ENCODE data around the gene CHP2. TPM values are rescaled to one million over a fixed set of nuclear protein-coding genes. Genes with fewer than 3 reads are reported as not detected.

Gene CHP2
- total and polyA plus RNA-seq, 2 of the 13 experiments (the other 11 are each of a cell fraction or from before 2014, with no cell fraction given): not detected

DNA sequence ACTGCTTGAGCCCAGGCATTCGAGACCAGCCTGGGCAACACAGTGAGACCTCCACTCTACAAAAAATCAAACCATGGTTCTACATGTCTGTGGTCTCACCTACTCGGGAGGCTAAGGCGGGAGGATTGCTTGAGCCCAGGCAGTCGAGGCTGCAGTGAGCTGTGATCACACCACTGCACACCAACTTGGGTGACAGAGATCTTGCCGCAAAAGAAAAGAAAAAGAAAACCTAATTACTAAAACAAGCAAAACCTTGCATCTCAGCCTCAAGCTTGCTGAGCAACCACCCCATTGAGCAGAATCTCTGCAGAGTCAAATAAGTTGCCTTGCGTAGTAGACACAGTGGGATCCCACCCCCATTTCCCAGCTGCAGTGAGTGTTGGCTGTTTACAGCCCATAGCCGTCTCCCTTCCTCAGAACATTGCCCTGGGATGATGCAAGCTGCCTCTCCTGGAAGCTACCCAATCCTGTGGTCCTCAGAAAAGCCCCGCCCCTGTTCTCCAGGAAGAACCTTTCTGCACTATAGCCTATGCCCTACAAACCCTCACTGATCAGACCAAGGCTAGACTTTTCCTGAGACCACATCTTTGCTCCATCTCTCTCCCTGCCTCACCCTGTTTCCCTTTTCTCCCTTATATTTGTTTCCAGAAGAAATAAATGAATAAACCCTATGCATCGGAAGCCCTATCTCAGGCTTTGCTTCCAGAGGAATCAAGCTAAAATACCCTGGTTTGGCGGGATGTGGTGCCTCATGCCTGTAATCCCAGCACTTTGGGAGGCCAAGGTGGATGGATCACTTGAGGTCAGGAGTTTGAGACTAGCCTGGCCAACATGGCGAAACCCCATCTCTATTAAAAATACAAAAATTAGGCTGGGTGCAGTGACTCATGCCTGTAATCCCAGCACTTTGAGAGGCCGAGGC, 25.1 kb upstream of the CHP2 start (continued):
- TF ChIP-seq, protein P1, sequence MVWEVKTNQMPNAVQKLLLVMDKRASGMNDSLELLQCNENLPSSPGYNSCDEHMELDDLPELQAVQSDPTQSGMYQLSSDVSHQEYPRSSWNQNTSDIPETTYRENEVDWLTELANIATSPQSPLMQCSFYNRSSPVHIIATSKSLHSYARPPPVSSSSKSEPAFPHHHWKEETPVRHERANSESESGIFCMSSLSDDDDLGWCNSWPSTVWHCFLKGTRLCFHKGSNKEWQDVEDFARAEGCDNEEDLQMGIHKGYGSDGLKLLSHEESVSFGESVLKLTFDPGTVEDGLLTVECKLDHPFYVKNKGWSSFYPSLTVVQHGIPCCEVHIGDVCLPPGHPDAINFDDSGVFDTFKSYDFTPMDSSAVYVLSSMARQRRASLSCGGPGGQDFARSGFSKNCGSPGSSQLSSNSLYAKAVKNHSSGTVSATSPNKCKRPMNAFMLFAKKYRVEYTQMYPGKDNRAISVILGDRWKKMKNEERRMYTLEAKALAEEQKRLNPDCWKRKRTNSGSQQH (CRISPR knock-in tag; IDR thresholded peaks at IDR 0.05; ENCODE audit: low read depth): no peak
- TF ChIP-seq CREM (IDR thresholded peaks at IDR 0.05): no peak
- no peak for TF ChIP-seq CREM (CRISPR knock-in tag; IDR thresholded peaks at IDR 0.05)
- no peak for TF ChIP-seq NR3C1 (CRISPR knock-in tag; IDR thresholded peaks at IDR 0.05)
- TF ChIP-seq, protein P2, sequence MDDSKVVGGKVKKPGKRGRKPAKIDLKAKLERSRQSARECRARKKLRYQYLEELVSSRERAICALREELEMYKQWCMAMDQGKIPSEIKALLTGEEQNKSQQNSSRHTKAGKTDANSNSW (CRISPR knock-in tag; IDR thresholded peaks at IDR 0.05; ENCODE audit: borderline replicate concordance): no peak
- TF ChIP-seq FOSL1 (CRISPR knock-in tag; IDR thresholded peaks at IDR 0.05; ENCODE audit: borderline replicate concordance): no peak
- no peak for TF ChIP-seq ZIK1 (CRISPR knock-in tag; IDR thresholded peaks at IDR 0.05; ENCODE audit: borderline replicate concordance, low read depth)
- TF ChIP-seq, protein P3, sequence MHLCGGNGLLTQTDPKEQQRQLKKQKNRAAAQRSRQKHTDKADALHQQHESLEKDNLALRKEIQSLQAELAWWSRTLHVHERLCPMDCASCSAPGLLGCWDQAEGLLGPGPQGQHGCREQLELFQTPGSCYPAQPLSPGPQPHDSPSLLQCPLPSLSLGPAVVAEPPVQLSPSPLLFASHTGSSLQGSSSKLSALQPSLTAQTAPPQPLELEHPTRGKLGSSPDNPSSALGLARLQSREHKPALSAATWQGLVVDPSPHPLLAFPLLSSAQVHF (CRISPR knock-in tag; IDR thresholded peaks at IDR 0.05): no peak
- no peak for TF ChIP-seq BRD4 (CRISPR knock-in tag; IDR thresholded peaks at IDR 0.05)
- no peak for TF ChIP-seq KLF13 (CRISPR knock-in tag; IDR thresholded peaks at IDR 0.05)
- TF ChIP-seq, protein P4, sequence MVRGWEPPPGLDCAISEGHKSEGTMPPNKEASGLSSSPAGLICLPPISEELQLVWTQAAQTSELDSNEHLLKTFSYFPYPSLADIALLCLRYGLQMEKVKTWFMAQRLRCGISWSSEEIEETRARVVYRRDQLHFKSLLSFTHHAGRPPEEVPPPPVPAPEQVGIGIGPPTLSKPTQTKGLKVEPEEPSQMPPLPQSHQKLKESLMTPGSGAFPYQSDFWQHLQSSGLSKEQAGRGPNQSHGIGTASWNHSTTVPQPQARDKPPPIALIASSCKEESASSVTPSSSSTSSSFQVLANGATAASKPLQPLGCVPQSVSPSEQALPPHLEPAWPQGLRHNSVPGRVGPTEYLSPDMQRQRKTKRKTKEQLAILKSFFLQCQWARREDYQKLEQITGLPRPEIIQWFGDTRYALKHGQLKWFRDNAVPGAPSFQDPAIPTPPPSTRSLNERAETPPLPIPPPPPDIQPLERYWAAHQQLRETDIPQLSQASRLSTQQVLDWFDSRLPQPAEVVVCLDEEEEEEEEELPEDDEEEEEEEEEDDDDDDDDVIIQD (CRISPR knock-in tag; IDR thresholded peaks at IDR 0.05; ENCODE audit: low read depth): 0 out of 2 replicates have a peak, but pooled peaks have one; percentile 16
- no peak for TF ChIP-seq ZBTB1 (CRISPR knock-in tag; IDR thresholded peaks at IDR 0.05; ENCODE audit: borderline replicate concordance)
- TF ChIP-seq ZNF3 (CRISPR knock-in tag; IDR thresholded peaks at IDR 0.05): no peak
- TF ChIP-seq ZNF607 (CRISPR knock-in tag; IDR thresholded peaks at IDR 0.05; ENCODE audit: borderline replicate concordance): no peak
- TF ChIP-seq CCDC6 (CRISPR knock-in tag; IDR thresholded peaks at IDR 0.05): 0 out of 2 replicates have a peak, but pooled peaks have one; percentile 48
- TF ChIP-seq, protein P5, sequence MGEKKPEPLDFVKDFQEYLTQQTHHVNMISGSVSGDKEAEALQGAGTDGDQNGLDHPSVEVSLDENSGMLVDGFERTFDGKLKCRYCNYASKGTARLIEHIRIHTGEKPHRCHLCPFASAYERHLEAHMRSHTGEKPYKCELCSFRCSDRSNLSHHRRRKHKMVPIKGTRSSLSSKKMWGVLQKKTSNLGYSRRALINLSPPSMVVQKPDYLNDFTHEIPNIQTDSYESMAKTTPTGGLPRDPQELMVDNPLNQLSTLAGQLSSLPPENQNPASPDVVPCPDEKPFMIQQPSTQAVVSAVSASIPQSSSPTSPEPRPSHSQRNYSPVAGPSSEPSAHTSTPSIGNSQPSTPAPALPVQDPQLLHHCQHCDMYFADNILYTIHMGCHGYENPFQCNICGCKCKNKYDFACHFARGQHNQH (CRISPR knock-in tag; IDR thresholded peaks at IDR 0.05): no peak
- TF ChIP-seq SALL1 (CRISPR knock-in tag; IDR thresholded peaks at IDR 0.05): peak; percentile 39; the same call in 1 of the 2 replicates
- TF ChIP-seq HNRNPK (IDR thresholded peaks at IDR 0.05; ENCODE audit: low read depth, low read length, poor library complexity, severe bottlenecking): no peak
- no peak for TF ChIP-seq ZNF616 (CRISPR knock-in tag; IDR thresholded peaks at IDR 0.05; ENCODE audit: low read depth)
- TF ChIP-seq ZNF326 (CRISPR knock-in tag; IDR thresholded peaks at IDR 0.05; ENCODE audit: borderline replicate concordance): no peak
- TF ChIP-seq NPAS2 (CRISPR knock-in tag; IDR thresholded peaks at IDR 0.05; ENCODE audit: borderline replicate concordance): no peak
- no peak for TF ChIP-seq ZSCAN22 (CRISPR knock-in tag; IDR thresholded peaks at IDR 0.05)
- TF ChIP-seq, protein P6, sequence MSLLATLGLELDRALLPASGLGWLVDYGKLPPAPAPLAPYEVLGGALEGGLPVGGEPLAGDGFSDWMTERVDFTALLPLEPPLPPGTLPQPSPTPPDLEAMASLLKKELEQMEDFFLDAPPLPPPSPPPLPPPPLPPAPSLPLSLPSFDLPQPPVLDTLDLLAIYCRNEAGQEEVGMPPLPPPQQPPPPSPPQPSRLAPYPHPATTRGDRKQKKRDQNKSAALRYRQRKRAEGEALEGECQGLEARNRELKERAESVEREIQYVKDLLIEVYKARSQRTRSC (CRISPR knock-in tag; IDR thresholded peaks at IDR 0.05; ENCODE audit: low read depth): 0 out of 2 replicates have a peak, but pooled peaks have one; percentile 53
- TF ChIP-seq ATF7 (IDR thresholded peaks at IDR 0.05): no peak
- no peak for TF ChIP-seq ATF7 (CRISPR knock-in tag; IDR thresholded peaks at IDR 0.05)

Data from HepG2 (cell line).